WTC11 (cell line): ENCODE measurements around the gene SPATA24. TPM values are rescaled to one million over a fixed set of nuclear protein-coding genes. Genes with fewer than 3 reads are reported as not detected.

Experiments
- ATAC-seq: fragments of 200-7000 bp; cut with Tn5 transposase; 2 replicates; pipeline ENCODE4 v1.10.0; 2021; ENCODE audit warnings: mild to moderate bottlenecking, moderate library complexity
- CTCF ChIA-PET: fragments of 300-600 bp; sonication (Branson Sonifier 250); formaldehyde crosslinking; loops from one replicate; lab custom pipeline; 2021; ENCODE audit warnings: antibody characterized with exemption; lab: Charles Lee
- POLR2A ChIA-PET: fragments of 350-600 bp; sonication (Branson Sonifier 250); formaldehyde crosslinking; loops from one replicate; lab custom pipeline; 2021; ENCODE audit warnings: antibody characterized with exemption; lab: Charles Lee
- DNase-seq: peaks from one replicate; pipeline ENCODE4 v3.0.0; 2021; ENCODE audit warnings: low spot score
- H3K27ac Mint-ChIP-seq: 2 replicates; pipeline ENCODE4 v1.8.0; 2021; ENCODE audit warnings: mixed read lengths
- H3K27me3 Mint-ChIP-seq: 2 replicates; pipeline ENCODE4 v1.8.0; 2021; ENCODE audit warnings: low read depth, mild to moderate bottlenecking, moderate library complexity, mixed read lengths
- H3K36me3 Mint-ChIP-seq: 2 replicates; pipeline ENCODE4 v1.8.0; 2021; ENCODE audit warnings: mixed read lengths
- H3K4me1 Mint-ChIP-seq: 2 replicates; pipeline ENCODE4 v1.8.0; 2022; ENCODE audit warnings: mixed read lengths
- H3K4me3 Mint-ChIP-seq: 2 replicates; pipeline ENCODE4 v1.8.0; 2021; ENCODE audit warnings: mild to moderate bottlenecking, moderate library complexity, mixed read lengths
- H3K9me3 Mint-ChIP-seq: 2 replicates; pipeline ENCODE4 v1.8.0; 2021; ENCODE audit warnings: mixed read lengths
- AR ChIP-seq: fragments of 250-450 bp; sonication (Bioruptor Pico); IDR thresholded peaks from 2 replicates; pipeline ENCODE4 v1.9.0; 2021; ENCODE audit warnings: mild to moderate bottlenecking
- CREB1 ChIP-seq: sonication (generic); formaldehyde crosslinking; IDR thresholded peaks from 2 replicates; pipeline ENCODE4 v1.8.0; 2023; ENCODE audit warnings: mild to moderate bottlenecking, missing genetic modification reagents
- CREM ChIP-seq: sonication (generic); formaldehyde crosslinking; IDR thresholded peaks from 2 replicates; pipeline ENCODE4 v1.8.1; 2022; ENCODE audit warnings: mild to moderate bottlenecking, missing genetic modification reagents, moderate library complexity
- ESRRA ChIP-seq: sonication (generic); formaldehyde crosslinking; IDR thresholded peaks from 2 replicates; pipeline ENCODE4 v1.8.1; 2022; ENCODE audit warnings: mild to moderate bottlenecking, missing genetic modification reagents, borderline replicate concordance
- ETV6 ChIP-seq: sonication (generic); formaldehyde crosslinking; IDR thresholded peaks from 2 replicates; pipeline ENCODE4 v1.8.1; 2022; ENCODE audit warnings: mild to moderate bottlenecking, missing genetic modification reagents
- HMGXB4 ChIP-seq: sonication (generic); formaldehyde crosslinking; IDR thresholded peaks from 2 replicates; pipeline ENCODE4 v1.8.1; 2023; ENCODE audit warnings: mild to moderate bottlenecking, moderate library complexity, missing genetic modification reagents
- IRF2 ChIP-seq: sonication (generic); formaldehyde crosslinking; IDR thresholded peaks from 2 replicates; pipeline ENCODE4 v1.8.0; 2022; ENCODE audit warnings: low read depth, missing genetic modification reagents, borderline replicate concordance
- MYBL2 ChIP-seq: sonication (generic); formaldehyde crosslinking; IDR thresholded peaks from 2 replicates; pipeline ENCODE4 v1.8.1; 2023; ENCODE audit warnings: mild to moderate bottlenecking, moderate library complexity, missing genetic modification reagents
- NR2C2 ChIP-seq: sonication (generic); formaldehyde crosslinking; IDR thresholded peaks from 2 replicates; pipeline ENCODE4 v1.8.0; 2022; ENCODE audit warnings: mild to moderate bottlenecking, missing genetic modification reagents
- NR3C1 ChIP-seq: sonication (generic); formaldehyde crosslinking; conservative IDR thresholded peaks from 2 replicates; pipeline ENCODE4 v1.8.1; 2023; ENCODE audit warnings: low read depth, mild to moderate bottlenecking, missing genetic modification reagents
- SMAD4 ChIP-seq: sonication (generic); formaldehyde crosslinking; IDR thresholded peaks from 2 replicates; pipeline ENCODE4 v1.8.0; 2022; ENCODE audit warnings: mild to moderate bottlenecking, missing genetic modification reagents
- SP1 ChIP-seq: sonication (generic); formaldehyde crosslinking; conservative IDR thresholded peaks from 2 replicates; pipeline ENCODE4 v1.8.1; 2022; ENCODE audit warnings: missing genetic modification reagents
- ZBTB43 ChIP-seq: sonication (generic); formaldehyde crosslinking; IDR thresholded peaks from 2 replicates; pipeline ENCODE4 v1.8.1; 2023; ENCODE audit warnings: mild to moderate bottlenecking, missing genetic modification reagents
- ZNF281 ChIP-seq: sonication (generic); formaldehyde crosslinking; IDR thresholded peaks from 2 replicates; pipeline ENCODE4 v1.8.0; 2023; ENCODE audit warnings: mild to moderate bottlenecking, missing genetic modification reagents
- ZNF512 ChIP-seq: sonication (generic); formaldehyde crosslinking; IDR thresholded peaks from 2 replicates; pipeline ENCODE4 v1.8.1; 2022; ENCODE audit warnings: missing genetic modification reagents, borderline replicate concordance
- ZNF532 ChIP-seq: fragments of 250-450 bp; sonication (Bioruptor Pico); IDR thresholded peaks from 2 replicates; pipeline ENCODE4 v1.9.0; 2021; ENCODE audit warnings: mild to moderate bottlenecking, borderline replicate concordance
- total RNA-seq: library from RNA; stranded (reverse); gene quantifications from 3 replicates; pipeline ENCODE4 v1.2.3, GENCODE V29; 2021

SPATA24 gene
- total RNA-seq, 1 experiment from 2014 or later: 13.2 TPM

- H3K4me3 Mint-ChIP-seq: no peak overlapping the region
- DNase-seq (no peak), ATAC-seq (no peak)
- H3K4me1 Mint-ChIP-seq: no peaks in the 10 kb centered on the region; the same call in 1 of the 2 replicates
- ChIA-PET CTCF (no interaction called here), POLR2A (no interaction called here)
- no peaks in the 10 kb centered on the region for H3K27me3 Mint-ChIP-seq
- no peak overlapping the region for H3K27ac Mint-ChIP-seq
- H3K36me3 Mint-ChIP-seq: no peaks in the 10 kb centered on the region
- TF ChIP-seq CREM (CRISPR knock-in tag) (no peak), ETV6 (CRISPR knock-in tag) (no peak), ZNF281 (CRISPR knock-in tag) (no peak), SP1 (CRISPR knock-in tag) (no peak), NR2C2 (CRISPR knock-in tag) (no peak), NR3C1 (no peak), HMGXB4 (CRISPR knock-in tag) (no peak), ZBTB43 (CRISPR knock-in tag) (no peak), ESRRA (CRISPR knock-in tag) (no peak), CREB1 (no peak), SMAD4 (CRISPR knock-in tag) (no peak), ZNF532 (CRISPR knock-in tag) (no peak), ZNF512 (CRISPR knock-in tag) (no peak), AR (CRISPR knock-in tag) (no peak), IRF2 (CRISPR knock-in tag) (no peak), MYBL2 (CRISPR knock-in tag) (no peak)
- H3K9me3 Mint-ChIP-seq: no peaks in the 10 kb centered on the region
Measured at GRCh38 chr5:139451878-139452660, 48.2 kb upstream of the SPATA24 start.
